Forelimb muscle (tissue), 1 donor: ENCODE results near the gene IGSF9. TPM values are rescaled to one million over a fixed set of nuclear protein-coding genes. Genes with fewer than 3 reads are reported as not detected.

Experiments used
- DNase-seq: peaks from one replicate; pipeline ENCODE4 v3.0.0-alpha.2; 2013; ENCODE audit warnings: low read depth
- polyA plus RNA-seq: library from polyadenylated mRNA; unstranded; fragments of 120-200 nt; gene quantifications from one replicate; pipeline ENCODE4 v1.2.1, GENCODE V29; 2013; ENCODE audit not compliant: insufficient read length

Gene IGSF9
- polyA plus RNA-seq, 1 donor = 0.28 TPM

- DNase-seq = no peak
These were observed 12.8 kb downstream of the IGSF9 start for GRCh38 chr1:159932296-159933285.

- DNase-seq = no peak
These were observed 13.6 kb downstream of the IGSF9 start for GRCh38 chr1:159931795-159932173.

- DNase-seq = no peak
These were observed 14.2 kb downstream of the IGSF9 start for GRCh38 chr1:159931101-159931794.

- DNase-seq = no peak
These were observed 14.8 kb downstream of the IGSF9 start for GRCh38 chr1:159930634-159931033.

GRCh38 chr1:159930216-159930615 lies 15.2 kb downstream of the IGSF9 start:
- no peak for DNase-seq

- DNase-seq = no peak
These were observed 16.0 kb downstream of the IGSF9 start for GRCh38 chr1:159929155-159930051.

- no peak for DNase-seq
These were observed 16.8 kb downstream of the IGSF9 start for GRCh38 chr1:159928491-159929050.

GRCh38 chr1:159927849-159928431 lies 17.5 kb downstream of the IGSF9 start:
- DNase-seq = no peak

- no peak for DNase-seq
These were observed 18.1 kb downstream of the IGSF9 start for GRCh38 chr1:159927211-159927848.

- DNase-seq = no peak
These were observed 19.7 kb downstream of the IGSF9 start for GRCh38 chr1:159925719-159926078.

- DNase-seq = no peak
These were observed 20.4 kb downstream of the IGSF9 start, which contains the start of gene TAGLN2 for GRCh38 chr1:159924791-159925718. Gene TAGLN2 (minus strand): TSS chr1:159925507. CDS start chr1:159920509, 4,998 bp downstream.

- DNase-seq = no peak
These were observed 21.2 kb downstream of the IGSF9 start for GRCh38 chr1:159924025-159924790.

- peak; percentile 62 for DNase-seq
These were observed 22.0 kb downstream of the IGSF9 start for GRCh38 chr1:159923203-159924024.

- DNase-seq = no peak
These were observed 22.8 kb downstream of the IGSF9 start for GRCh38 chr1:159922511-159923202.

- DNase-seq = no peak
These were observed 23.5 kb downstream of the IGSF9 start for GRCh38 chr1:159921700-159922504.

- no peak for DNase-seq
These were observed 24.2 kb downstream of the IGSF9 start for GRCh38 chr1:159921251-159921650.
